GM12872 (cell line): ENCODE results near the gene STX11.

Experiments
- TF ChIP-seq, protein P1 (sequence below): IDR thresholded peaks from 3 replicates; pipeline ENCODE4 v1.5.1; 2011; ENCODE audit warnings: low read depth, mild to moderate bottlenecking, low read length, moderate library complexity; ENCODE audit not compliant: insufficient read depth

The STX11 gene

DNA sequence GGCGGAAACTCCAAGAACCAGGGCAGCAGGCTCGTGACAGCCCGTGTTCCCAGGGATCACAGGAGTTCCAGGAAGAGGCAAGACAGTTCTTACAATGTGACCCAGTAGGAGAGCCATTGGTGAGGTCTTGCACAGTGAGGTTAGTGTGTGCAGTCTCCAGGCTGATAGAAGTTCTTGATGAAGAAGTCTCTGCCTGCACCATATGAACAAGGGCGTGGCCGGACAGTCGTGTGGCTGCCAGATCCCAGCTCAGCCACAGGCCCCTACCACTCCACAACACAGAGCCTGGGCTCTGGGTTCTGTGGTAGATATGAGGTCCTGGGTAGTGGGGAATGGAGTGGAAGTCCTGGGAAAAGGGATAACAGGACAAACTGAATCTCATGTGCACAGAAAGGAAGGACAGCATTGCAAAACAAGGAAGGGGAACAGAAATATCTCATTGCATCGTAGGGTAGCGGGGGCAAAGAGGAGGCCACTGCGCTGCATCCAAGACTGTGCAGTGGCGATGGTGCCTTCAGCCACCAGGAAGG lies 65.2 kb downstream of the STX11 start:
- TF ChIP-seq, protein P1, sequence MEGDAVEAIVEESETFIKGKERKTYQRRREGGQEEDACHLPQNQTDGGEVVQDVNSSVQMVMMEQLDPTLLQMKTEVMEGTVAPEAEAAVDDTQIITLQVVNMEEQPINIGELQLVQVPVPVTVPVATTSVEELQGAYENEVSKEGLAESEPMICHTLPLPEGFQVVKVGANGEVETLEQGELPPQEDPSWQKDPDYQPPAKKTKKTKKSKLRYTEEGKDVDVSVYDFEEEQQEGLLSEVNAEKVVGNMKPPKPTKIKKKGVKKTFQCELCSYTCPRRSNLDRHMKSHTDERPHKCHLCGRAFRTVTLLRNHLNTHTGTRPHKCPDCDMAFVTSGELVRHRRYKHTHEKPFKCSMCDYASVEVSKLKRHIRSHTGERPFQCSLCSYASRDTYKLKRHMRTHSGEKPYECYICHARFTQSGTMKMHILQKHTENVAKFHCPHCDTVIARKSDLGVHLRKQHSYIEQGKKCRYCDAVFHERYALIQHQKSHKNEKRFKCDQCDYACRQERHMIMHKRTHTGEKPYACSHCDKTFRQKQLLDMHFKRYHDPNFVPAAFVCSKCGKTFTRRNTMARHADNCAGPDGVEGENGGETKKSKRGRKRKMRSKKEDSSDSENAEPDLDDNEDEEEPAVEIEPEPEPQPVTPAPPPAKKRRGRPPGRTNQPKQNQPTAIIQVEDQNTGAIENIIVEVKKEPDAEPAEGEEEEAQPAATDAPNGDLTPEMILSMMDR, result no peak

DNA sequence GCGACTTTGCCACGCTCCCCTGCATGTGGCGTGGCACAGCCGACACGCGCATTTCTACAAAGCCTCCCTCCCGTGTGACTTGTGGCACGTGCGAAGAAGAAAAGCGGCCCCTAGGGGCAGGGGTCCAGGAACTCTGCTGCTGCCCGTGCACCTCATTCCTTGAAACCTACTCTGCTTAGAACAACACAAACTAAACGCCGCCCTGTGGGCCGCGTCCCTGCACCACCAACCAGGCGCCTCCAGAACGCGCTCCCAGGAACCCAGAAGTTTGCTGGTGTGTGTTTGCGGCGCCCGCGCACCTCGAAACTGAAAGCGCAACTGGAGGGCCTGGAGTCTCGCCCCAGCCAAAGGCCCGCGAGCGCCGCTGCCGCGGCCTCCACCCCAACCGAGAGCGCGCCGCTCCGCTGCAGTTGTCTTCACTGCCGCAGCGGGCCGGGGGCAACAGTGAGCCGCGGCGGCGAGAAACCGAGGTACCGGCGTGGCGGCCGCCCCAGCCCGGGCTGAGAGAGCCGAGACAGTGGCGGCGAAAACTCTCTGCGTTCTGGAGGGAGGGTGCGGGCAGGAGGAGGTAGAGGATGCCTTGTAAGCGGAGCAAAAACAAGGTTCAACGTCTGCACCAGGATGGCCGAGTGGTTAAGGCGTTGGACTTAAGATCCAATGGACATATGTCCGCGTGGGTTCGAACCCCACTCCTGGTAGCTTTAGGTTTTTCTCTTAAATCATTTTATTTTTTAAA lies 65.8 kb downstream of the STX11 start:
- TF ChIP-seq, protein P1, result peak; percentile 76

DNA sequence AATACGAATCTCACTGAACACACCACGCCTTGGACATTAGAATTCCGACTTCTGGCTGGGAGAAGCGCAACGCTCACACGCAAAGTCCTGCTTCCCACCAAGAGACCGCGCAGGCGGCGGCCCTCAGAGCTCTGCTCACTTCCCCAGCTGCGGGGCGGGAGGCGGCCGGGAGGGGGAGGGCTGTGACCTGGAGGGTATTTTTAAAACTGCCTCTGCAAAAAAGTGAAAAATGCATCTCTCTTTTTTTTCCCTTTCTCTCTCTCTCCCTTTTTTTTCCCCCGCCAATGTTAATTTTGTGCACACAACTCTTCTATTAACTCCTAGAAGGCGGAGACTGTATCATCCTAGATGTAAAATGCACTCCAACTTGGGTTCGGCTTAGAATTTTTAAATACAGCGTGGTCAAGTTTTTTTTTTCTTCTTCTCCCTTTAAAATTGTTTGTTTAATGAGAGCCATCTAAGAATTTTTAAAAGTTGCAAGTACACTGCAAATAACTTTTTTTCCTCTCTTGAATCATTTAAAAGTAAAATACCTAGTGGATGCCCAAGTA lies 66.4 kb downstream of the STX11 start:
- TF ChIP-seq, protein P1, result peak; percentile 37

DNA sequence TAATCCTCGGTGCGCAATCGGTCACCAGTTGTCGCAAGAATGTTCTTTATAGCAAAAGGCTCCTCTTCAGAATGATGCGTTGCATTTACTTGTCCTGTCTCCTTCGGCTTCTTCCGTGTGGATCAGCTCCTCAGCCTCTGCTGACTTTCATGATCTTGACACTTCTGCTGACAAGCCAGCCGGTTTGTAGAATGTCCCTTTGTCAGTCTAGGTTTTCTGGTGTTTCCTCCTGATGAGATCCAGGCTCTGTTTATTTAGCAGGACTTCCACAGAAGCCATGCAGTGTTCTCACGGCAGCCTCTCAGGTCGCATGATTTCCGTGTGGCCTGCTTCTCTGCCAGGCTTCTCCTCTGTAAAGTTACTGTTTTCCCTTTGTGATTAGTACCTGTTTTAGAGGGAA lies 66.9 kb downstream of the STX11 start:
- TF ChIP-seq, protein P1, result no peak

DNA sequence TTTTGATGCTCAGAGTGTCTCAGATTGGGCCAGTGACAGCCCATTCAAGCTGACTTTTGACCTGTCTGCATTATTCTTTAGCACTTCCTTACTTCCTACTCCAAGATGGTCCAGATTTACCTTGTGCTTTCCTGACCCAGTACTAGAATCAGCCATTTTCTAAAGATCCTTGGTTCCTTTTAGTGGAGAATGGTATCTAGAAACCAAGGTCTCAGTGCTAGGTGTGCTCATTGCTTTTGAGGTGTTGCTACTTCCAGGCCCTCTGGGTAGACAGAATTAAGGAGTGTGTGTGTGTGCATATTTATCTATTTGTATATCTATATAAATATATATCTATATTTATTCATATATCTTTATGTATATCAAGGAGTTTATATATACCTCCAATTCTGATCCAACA lies 67.5 kb downstream of the STX11 start:
- TF ChIP-seq, protein P1, result no peak

DNA sequence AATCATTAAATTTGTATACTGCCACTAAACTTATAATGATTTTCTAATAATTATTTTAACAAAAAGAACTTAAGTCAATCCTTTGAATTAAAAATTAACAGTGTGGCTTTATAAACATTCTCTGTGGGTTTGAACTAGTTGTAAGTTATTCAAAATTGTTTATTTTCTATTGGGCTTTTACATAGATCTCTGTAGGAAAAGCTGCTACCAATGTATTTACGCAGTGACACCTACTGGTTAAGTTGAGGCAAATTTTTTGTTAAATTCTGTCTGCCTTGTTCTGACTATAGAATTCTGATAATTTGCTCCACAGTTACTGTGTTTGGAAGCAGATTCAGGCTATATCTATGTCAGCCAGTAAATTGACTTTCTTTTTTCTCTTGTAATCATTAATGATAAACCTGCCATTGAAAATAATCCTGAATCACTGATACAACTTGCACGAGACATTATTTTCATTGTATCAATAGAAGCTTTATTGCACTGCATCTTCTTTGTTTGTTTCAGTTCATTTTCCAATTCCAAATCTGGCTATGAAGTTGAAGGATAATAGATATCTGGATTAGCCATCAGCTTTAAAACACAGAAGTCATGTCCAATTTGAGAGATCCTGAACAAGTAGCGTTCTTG lies 68.9 kb downstream of the STX11 start:
- TF ChIP-seq, protein P1, result peak; percentile 61

DNA sequence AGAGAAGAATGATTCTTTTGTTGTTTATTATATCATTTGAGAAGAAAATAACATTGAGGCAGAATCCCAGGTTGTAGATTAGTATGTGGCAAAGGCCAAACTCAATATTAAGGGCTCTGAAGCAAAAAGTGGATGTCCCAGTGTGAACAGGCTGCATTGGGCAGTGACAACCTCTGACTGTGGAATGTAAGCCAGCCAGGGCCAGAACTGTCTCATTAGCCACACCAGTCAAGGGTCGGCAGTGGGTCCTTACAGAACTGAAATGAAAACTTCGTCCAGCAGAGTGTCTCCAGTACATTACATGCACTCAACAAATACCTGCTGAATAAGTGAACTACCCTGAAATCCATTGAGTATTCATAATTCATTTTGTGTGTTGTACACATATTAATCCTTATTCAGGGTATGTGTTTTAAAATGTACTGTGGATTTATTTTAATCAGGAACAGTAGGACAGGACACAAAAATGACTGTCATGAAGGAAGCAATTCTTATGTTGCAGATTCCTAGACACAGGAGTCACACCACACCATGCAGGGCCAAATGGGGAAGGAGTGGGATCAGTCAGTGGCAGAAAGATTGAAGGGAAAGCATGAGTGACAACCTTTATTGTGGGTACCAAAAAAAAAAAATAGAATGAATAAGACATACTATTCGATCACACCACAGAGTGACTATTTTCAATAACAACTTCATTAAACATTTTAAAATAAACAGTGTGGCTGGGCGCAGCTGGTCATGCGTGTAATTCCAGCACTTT lies 69.9 kb downstream of the STX11 start:
- TF ChIP-seq, protein P1, result no peak
